A673 (cell line): ENCODE measurements around the gene SERPINH1.

Experiments
- CTCF ChIP-seq: fragments of 300-800, 200-600 bp; sonication (generic); conservative IDR thresholded peaks from 2 replicates; pipeline ENCODE4 v1.5.1; 2017; ENCODE audit warnings: low read depth, mild to moderate bottlenecking, antibody characterized with exemption, low read length, moderate library complexity, mixed read lengths
- EZH2 ChIP-seq: fragments of 200-600 bp; sonication (generic); IDR thresholded peaks from 2 replicates; pipeline ENCODE4 v1.6.1; 2017; ENCODE audit warnings: borderline replicate concordance, low read depth, mild to moderate bottlenecking, mixed read lengths, antibody characterized with exemption, low read length; ENCODE audit not compliant: poor library complexity, severe bottlenecking

- TF ChIP-seq EZH2: no peak
- no peak for TF ChIP-seq CTCF
Observed at GRCh38 chr11:75589051-75589450, 27.0 kb downstream of the SERPINH1 start.
